ENCODE data around the gene UMODL1. TPM values are rescaled to one million over a fixed set of nuclear protein-coding genes. Genes with fewer than 3 reads are reported as not detected.

The UMODL1 gene
- total and polyA plus RNA-seq, 2 of the 13 experiments (the other 11 are each of a cell fraction or from before 2014, with no cell fraction given) = not detected

DNA sequence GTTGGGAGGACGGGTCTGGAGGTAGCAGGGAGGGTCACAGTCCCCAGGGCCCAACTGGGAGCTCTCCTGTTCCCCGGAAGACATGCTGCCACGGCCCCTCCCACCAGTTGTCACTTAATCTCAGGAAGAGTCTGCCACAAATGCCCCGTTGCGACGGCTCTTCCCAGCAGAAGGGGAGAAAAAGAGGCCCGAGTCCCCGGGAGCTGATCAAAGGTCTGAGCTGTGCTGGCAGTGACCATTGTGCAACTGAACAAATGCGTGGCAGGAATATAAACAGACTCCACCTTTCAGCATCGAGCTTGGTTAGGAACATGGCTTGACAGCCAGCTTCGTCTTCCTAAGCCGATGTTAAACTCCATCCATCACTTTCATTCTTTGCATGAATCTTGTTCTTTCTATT lies 33.2 kb upstream of the UMODL1 start (continued):
- TF ChIP-seq, protein P1, sequence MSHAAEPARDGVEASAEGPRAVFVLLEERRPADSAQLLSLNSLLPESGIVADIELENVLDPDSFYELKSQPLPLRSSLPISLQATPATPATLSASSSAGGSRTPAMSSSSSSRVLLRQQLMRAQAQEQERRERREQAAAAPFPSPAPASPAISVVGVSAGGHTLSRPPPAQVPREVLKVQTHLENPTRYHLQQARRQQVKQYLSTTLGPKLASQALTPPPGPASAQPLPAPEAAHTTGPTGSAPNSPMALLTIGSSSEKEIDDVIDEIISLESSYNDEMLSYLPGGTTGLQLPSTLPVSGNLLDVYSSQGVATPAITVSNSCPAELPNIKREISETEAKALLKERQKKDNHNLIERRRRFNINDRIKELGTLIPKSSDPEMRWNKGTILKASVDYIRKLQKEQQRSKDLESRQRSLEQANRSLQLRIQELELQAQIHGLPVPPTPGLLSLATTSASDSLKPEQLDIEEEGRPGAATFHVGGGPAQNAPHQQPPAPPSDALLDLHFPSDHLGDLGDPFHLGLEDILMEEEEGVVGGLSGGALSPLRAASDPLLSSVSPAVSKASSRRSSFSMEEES (CRISPR knock-in tag; IDR thresholded peaks at IDR 0.05) = no peak
- TF ChIP-seq ZMAT5 (CRISPR knock-in tag; IDR thresholded peaks at IDR 0.05; ENCODE audit: borderline replicate concordance, low read depth) (no peak), FOXA3 (CRISPR knock-in tag; IDR thresholded peaks at IDR 0.05) (peak; percentile 67), PLRG1 (conservative IDR thresholded peaks at IDR 0.05) (no peak), MYPOP (CRISPR knock-in tag; IDR thresholded peaks at IDR 0.05) (no peak), KMT2B (CRISPR knock-in tag; IDR thresholded peaks at IDR 0.05) (no peak), FOSL2 (CRISPR knock-in tag; IDR thresholded peaks at IDR 0.05) (peak; percentile 63), ZNF318 (CRISPR knock-in tag; IDR thresholded peaks at IDR 0.05) (no peak), TARDBP (CRISPR knock-in tag; IDR thresholded peaks at IDR 0.05) (no peak), NR2F1 (CRISPR knock-in tag; IDR thresholded peaks at IDR 0.05) (no peak), HDAC2 (CRISPR knock-in tag; IDR thresholded peaks at IDR 0.05) (peak; percentile 63), HMG20A (CRISPR knock-in tag; IDR thresholded peaks at IDR 0.05; ENCODE audit: borderline replicate concordance) (peak; percentile 51; the same call in 1 of the 2 replicates), ZNF615 (CRISPR knock-in tag; IDR thresholded peaks at IDR 0.05; ENCODE audit: borderline replicate concordance) (no peak), NBN (conservative IDR thresholded peaks at IDR 0.05) (no peak)
- TF ChIP-seq, protein P2, sequence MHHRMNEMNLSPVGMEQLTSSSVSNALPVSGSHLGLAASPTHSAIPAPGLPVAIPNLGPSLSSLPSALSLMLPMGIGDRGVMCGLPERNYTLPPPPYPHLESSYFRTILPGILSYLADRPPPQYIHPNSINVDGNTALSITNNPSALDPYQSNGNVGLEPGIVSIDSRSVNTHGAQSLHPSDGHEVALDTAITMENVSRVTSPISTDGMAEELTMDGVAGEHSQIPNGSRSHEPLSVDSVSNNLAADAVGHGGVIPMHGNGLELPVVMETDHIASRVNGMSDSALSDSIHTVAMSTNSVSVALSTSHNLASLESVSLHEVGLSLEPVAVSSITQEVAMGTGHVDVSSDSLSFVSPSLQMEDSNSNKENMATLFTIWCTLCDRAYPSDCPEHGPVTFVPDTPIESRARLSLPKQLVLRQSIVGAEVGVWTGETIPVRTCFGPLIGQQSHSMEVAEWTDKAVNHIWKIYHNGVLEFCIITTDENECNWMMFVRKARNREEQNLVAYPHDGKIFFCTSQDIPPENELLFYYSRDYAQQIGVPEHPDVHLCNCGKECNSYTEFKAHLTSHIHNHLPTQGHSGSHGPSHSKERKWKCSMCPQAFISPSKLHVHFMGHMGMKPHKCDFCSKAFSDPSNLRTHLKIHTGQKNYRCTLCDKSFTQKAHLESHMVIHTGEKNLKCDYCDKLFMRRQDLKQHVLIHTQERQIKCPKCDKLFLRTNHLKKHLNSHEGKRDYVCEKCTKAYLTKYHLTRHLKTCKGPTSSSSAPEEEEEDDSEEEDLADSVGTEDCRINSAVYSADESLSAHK (CRISPR knock-in tag; IDR thresholded peaks at IDR 0.05; ENCODE audit: borderline replicate concordance) = no peak
- TF ChIP-seq, protein P3, sequence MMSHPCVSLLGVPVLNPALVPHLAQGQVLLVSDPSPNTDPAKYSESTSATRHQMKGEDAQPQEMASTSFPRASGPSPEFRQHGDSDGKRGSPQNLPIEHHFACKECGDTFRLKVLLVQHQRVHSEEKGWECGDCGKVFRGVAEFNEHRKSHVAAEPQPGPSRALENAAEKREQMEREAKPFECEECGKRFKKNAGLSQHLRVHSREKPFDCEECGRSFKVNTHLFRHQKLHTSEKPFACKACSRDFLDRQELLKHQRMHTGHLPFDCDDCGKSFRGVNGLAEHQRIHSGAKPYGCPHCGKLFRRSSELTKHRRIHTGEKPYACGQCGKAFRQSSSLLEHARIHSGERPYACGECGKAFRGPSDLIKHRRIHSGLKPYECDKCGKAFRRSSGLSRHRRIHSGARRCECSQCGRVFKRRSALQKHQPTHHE (CRISPR knock-in tag; IDR thresholded peaks at IDR 0.05; ENCODE audit: borderline replicate concordance) = no peak
